Stimulated activated CD4-positive, alpha-beta T cell treated with anti-CD3 and anti-CD28 coated beads, Interleukin-2, amount 100 ng/mL, for 24 hours (primary cell): Measurements from ENCODE around the gene RIOK2.
"Not testable (repeated sequence)": the region's sequence is repeated elsewhere in the genome, so short reads cannot be mapped to it uniquely, and the experiment has no call there.

Experiments used
- DNase-seq, 2 donors: peaks; one replicate each; pipeline ENCODE4 v3.0.0-alpha.2; 2020

RIOK2 gene

GRCh38 chr5:97183100-97183929 lies at the start of gene RIOK2:
RIOK2 (minus strand) TSS chr5:97183247; CDS start chr5:97183191, 56 bp downstream.
- peak; percentile 94 to 95 for DNase-seq

GRCh38 chr5:97231025-97231636 lies 48.1 kb upstream of the RIOK2 start:
- peak in 1 of 2 donors; percentile 20 for DNase-seq

GRCh38 chr5:97229688-97230285 lies 46.7 kb upstream of the RIOK2 start:
- no peak for DNase-seq

DNA sequence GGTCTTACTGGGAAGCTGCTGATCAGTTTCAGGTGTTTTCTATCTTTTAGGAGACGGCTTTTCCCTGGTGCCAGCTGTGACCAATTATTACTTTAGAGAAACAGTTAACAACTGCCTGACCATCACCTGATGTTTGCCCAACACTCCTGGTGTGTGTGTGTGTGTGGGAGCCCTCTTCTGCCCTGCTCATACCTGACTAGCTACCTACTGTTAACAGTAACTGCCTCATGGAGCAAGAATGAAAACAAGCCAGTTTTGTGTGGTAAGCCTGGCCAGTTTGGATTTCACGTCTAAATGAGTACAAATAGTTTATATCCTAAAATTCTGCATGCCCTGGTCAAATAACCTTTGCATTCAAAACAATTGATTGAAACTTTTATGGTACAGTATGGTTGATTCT lies 46.1 kb upstream of the RIOK2 start:
- no peak for DNase-seq

DNA sequence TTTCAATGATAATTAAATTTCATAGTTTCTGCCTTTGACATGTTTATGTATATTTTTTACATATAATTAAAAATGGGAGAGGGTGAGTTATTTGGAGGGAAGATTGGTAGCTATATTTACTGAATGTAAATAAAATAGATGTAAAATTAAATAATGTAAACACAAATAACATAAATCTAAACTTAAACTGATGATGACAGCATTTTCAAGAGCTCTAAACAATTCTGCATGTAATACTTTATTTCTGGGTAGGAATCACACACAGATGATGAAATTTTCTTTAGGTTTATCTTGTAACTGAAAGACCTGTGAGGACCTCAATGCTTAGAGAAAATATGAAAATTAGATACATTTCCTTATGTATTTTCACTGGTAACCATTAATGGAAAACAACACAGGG lies 42.2 kb upstream of the RIOK2 start:
- DNase-seq, result no peak

DNA sequence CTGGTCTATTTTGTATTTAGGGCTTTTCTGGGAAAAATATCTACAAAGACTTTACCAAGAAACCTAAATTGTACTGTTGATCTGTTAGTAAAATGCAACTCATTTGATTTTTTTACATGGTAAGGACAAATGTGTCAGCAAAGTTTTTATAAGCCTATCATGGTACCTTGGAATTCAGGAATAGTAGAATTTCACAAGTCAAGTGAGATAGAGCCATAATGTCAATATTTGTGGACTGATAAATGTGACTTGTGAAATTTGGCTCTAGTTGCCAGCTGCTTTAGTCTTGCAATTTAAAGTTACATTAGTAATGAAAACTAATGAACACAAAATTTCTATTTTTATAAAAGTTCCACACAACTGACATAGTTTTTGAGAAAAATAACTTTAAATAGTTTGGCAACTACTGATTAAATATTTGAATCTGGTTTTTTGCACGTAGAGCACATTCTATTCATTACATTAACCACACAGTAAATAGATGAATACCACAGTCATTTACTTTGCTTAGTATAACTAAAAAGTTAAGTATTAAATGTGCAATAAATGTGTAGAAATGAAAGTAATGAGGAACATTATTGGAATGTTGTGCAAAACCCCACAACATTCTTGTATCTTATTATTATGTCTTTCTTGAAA lies 41.2 kb upstream of the RIOK2 start:
- no peak for DNase-seq

DNA sequence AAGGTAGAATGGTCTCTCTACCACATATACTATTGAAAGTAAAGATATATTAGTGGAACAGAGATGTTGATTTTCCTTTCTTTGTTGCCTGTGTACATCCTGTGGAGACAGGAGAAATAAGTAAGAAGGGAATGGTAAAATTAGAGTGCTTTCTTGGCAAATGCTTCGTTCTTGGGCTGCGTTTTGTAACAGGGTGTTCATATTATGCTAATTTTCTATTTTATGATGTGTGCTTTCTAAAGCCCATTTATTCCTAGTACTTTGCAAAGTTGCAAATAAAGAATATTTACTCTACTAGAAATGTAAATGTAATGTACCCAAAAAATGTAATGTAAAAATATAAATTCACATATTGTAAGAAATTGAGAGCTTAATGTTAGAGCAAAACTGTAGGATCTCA lies 40.5 kb upstream of the RIOK2 start:
- DNase-seq, result no peak

DNA sequence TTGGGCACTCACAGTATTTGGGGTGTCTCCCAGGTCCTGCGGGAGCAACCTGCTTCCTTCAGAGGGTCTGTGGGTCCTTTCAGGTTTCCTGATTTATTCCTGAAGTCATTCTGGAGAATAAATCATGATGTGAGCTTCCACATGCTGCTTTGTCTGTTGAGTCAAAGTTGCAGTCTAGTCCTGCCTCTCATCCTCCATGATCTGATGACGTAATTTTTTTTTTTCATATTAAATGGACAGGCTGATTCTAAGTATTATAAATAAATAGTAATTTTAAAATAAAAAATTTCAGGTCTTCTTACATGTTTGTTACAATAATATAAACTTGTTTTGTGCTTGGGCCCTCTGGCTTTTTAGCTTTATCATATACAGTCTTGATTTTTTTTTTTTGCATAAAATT lies 26.3 kb upstream of the RIOK2 start:
- no peak for DNase-seq

- DNase-seq, result no peak
These were observed 25.7 kb upstream of the RIOK2 start for GRCh38 chr5:97208714-97209113.

DNA sequence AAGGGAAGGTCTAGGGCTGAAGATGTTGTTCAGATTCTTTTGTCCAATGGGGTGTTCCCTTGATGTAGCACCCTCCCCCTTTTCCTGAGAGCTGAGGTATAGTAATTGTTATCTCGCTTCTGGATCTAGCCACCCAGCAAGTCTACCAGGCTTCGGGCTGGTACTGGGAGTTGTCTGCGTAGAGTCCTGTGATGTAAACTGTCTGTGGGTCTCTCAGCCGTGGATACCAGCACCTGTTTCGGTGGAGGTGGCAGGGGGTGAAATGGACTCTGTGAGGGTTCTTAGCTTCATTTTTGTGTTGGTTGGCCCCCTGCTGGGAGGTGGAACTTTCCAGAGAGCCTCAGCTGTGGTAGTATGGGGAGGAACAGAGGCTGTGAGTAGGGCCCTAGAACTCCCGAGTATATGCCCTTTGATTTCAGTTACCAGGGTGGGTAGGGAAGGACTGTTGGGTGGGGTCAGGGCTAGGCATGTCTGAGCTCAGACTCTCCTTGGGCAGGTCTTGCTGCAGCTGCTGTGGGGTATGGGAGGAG lies 25.2 kb upstream of the RIOK2 start:
- DNase-seq, result no peak

GRCh38 chr5:97194366-97194765 lies 11.3 kb upstream of the RIOK2 start:
- no peak for DNase-seq

- DNase-seq, result no peak
These were observed 10.3 kb upstream of the RIOK2 start for GRCh38 chr5:97193355-97193688.

DNA sequence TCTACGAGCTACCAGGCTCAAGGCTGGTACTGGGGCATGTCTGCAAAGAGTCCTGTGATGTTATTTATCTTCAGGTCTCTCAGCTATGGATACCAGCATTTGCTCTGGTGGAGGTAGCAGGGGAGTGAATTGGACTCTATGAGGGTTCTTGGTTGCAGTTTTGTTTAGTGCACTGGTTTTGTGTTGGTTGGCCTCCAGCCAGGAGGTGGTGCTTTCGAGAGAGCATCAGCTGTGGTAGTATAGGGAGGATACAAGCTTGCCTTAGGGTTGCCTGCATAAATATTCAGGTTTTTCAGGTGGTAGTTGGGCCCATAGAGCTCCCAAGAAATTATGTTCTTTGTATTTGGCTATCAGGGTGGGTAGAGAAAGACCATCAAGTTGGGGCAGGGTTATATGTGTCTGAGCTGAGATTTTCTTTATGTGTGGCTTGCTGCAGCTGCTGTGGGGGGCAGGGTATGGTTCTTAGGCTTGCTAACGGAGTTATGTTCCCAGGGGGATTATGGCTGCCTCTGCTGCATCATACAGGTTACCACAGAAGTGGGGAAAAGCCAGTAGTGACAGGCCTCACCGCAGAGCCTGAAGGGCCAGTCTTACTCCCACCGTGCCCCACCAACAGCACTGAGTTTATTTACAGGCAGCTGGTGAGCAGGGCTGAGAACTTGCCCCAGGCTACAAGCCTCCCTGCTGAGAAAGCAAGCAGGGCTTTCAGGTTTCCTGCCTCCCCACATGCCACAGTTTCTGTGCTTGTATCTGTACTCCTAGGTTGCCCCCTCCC lies 9.7 kb upstream of the RIOK2 start:
- no peak for DNase-seq

- no peak for DNase-seq
These were observed 8.8 kb upstream of the RIOK2 start for GRCh38 chr5:97191893-97192292.

DNA sequence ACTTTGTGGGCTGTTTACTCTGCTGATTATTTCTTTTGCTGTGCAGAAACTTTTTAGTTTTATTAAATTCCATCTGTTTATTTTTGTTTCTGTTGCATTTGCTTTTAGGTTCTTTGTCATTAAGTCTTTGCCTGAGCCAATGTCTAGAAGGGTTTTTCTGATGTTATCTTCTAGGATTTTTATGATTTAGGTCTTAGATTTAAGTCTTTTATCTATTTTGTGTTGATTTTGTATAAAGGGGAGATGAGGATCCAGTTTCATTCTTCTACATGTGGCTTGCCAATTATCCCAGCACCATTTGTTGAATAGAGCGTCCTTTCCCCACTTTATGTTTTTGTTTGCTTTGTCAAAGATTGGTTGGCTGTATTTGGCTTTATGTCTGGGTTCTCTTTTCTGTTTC lies 6.5 kb upstream of the RIOK2 start:
- not testable (repeated sequence) for DNase-seq

DNA sequence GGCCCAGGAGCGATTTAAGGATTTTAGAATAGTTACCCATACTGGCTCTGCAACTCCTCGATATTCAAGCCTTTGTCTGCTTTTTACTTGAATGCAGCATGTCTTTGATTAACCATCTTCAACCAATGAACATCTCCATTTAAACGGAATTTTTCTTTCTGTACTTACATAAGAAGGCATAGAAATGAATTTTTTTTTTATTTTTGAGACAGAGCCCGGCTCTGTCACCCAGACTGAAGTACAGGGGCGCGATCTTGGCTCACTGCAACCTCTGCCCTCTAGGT lies 825 bp upstream of the RIOK2 start:
- DNase-seq, result no peak

DNA sequence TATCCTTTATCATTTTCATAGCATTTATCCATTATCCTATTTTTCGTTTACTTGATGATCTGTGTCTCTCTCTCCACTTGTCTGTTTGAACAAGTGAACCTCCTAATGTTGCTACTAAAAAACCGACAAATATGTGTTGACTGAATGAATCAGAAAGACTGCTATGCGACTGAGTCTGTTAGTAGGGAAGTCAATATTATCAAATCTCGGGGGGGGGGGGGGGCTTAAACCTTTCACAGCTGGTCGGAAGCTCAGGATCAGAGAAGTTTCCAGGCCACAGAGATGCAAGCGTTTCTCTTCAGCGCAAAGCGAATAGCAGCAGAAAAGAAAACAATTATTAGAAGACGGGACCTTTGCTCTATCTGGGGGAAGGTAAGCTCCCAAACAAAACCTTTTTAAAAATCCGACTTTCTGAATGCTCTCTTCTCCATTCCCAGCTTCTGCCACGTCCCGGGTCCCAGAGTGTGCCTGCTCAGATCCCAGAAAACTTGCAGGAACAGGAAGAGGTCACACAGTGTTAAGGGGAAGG lies 412 bp downstream of the RIOK2 start:
- no peak for DNase-seq

DNA sequence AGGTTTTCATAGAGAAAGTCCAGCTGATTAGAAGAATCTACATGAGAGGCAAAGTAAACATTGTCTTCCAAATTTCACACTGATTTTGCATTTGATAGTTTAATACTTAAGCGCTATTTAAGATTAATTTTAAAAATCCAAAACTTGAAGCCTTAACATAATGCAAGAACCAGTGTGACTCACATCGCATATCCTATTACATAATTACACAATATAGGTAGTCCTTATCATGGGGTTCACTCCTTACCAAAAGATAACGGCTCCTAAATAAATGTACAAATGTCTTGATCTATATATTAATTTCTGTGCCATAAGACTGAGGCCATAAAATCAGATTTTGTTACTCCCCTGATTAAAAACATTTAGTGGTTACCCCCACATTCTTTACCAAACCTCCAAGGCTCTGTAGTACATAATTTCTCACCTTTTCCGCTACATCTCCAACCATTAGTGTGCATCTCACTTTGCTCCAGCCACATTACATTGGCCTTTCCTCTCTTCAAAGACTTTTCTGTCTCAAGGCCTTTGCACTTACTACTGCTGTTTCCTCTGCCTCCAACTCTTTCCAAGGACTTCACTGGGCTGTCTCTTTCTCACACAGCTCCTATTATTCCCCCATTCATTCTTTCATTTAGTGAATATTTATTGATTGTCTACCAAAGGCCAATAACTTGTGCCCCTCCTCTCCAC lies 1.0 kb downstream of the RIOK2 start:
- no peak for DNase-seq

DNA sequence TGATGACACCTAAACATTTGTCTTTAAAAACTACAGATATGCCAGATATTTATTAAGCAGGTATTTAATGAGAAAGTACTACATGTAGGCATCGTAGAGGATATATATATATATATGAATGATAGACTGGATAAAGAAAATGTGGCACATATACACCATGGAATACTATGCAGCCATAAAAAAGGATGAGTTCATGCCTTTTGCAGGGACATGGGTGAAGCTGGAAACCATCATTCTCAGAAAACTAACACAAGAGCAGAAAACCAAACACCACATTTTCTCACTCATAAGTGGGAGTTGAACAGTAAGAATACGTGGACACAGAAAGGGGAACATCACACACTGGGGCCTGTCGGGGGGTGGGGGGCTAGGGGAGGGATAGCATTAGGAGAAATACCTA lies 3.6 kb downstream of the RIOK2 start:
- DNase-seq, result not testable (repeated sequence)

- DNase-seq, result no peak
These were observed 10.8 kb downstream of the RIOK2 start for GRCh38 chr5:97172227-97172626.

GRCh38 chr5:97171703-97172102 lies 11.3 kb downstream of the RIOK2 start:
- no peak for DNase-seq

GRCh38 chr5:97167435-97167834 lies 15.6 kb downstream of the RIOK2 start:
- no peak for DNase-seq
